Stimulated activated CD8-positive, alpha-beta memory T cell treated with anti-CD3 and anti-CD28 coated beads, Interleukin-4, amount 100 ng/mL, for 1 hour (primary cell): Measurements from ENCODE around the gene POLR1D.

Experiments used
- DNase-seq, 2 donors: peaks; one replicate each; pipeline ENCODE4 v3.0.0-alpha.2; 2020; ENCODE audit warnings: low read depth in 2 of 2, low spot score in 1 of 2

Gene POLR1D

DNA sequence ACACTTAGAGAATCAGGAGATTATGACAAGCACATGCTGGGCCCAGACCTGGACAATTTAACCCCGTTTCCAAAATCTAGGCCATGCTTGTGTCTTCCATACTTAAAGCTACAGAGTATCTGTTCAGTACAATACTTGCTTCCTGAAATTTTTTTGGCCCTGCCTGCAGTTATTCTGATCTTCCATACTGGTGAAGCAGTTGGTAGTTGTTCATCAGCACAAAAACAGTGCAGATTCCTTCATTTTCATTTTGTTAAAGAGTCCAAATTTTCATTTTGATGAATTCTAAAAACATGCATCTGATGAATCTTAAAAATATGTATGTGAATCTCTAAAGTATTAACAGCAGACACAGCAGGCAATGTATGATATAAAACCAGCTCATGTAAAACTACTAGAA, 49.2 kb downstream of the POLR1D start:
- no peak for DNase-seq

DNA sequence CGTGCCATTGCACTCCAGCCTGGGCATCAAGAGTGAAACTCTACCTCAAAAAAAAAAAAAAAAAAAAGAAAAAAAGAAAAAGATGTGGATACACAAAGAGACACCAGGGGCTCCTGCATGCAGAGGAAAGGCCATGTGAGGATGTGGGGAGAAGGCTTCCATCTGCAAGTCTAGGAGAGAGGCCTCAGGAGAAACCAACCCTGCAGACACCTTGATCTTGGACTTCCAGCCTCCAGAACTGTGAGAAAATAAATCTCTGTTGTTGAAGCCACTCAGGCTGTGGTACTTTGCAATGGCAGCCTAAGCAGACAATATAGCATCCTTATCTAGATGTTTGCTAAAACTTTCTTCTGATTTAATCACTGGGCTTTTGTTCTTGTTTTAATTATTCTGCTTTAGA, 50.3 kb downstream of the POLR1D start:
- no peak for DNase-seq
